ENCODE measurements around the gene ARRB1. TPM values are rescaled to one million over a fixed set of nuclear protein-coding genes. Genes with fewer than 3 reads are reported as not detected.
A peak's percentile ranks its signal among the peaks of the same experiment; 100 is the strongest.

Gene ARRB1
- total and polyA plus RNA-seq, 2 of the 13 experiments (the other 11 are each of a cell fraction or from before 2014, with no cell fraction given): 22.5 to 35.7 TPM

GRCh38 chr11:75262961-75263852 lies 88.3 kb downstream of the ARRB1 start (continued):
- TF ChIP-seq ZNF512B (CRISPR knock-in tag; IDR thresholded peaks at IDR 0.05; ENCODE audit: borderline replicate concordance) (no peak), NR2F1 (CRISPR knock-in tag; IDR thresholded peaks at IDR 0.05) (no peak), SMYD3 (CRISPR knock-in tag; IDR thresholded peaks at IDR 0.05) (no peak), ZBTB44 (CRISPR knock-in tag; IDR thresholded peaks at IDR 0.05) (no peak), MAFK (conservative IDR thresholded peaks at IDR 0.05 in 1 of 2, IDR thresholded peaks at IDR 0.05 in 1 of 2; ENCODE audit: low read length in 2 of 2) (peak in 1 of 2 experiments; percentile 10; a peak in 1 of 4 replicates), GRHL1 (CRISPR knock-in tag; conservative IDR thresholded peaks at IDR 0.05) (no peak), ZGPAT (CRISPR knock-in tag; IDR thresholded peaks at IDR 0.05) (no peak), NR1H2 (CRISPR knock-in tag; IDR thresholded peaks at IDR 0.05; ENCODE audit: borderline replicate concordance, low read depth) (no peak), SKIL (CRISPR knock-in tag; IDR thresholded peaks at IDR 0.05; ENCODE audit: borderline replicate concordance) (no peak), IKZF4 (CRISPR knock-in tag; IDR thresholded peaks at IDR 0.05; ENCODE audit: borderline replicate concordance, low read depth, not compliant biosample characterization) (no peak), ZNF776 (CRISPR knock-in tag; IDR thresholded peaks at IDR 0.05) (0 out of 2 replicates have a peak, but pooled peaks have one; percentile 15)
